ENCODE results near the gene P2RX4. TPM values are rescaled to one million over a fixed set of nuclear protein-coding genes. Genes with fewer than 3 reads are reported as not detected.

P2RX4 gene
- total and polyA plus RNA-seq, 9 of the 15 experiments (the other 6 are each of a cell fraction or from before 2014, with no cell fraction given) = 6.6 to 21.5 (median 11.7) TPM

DNA sequence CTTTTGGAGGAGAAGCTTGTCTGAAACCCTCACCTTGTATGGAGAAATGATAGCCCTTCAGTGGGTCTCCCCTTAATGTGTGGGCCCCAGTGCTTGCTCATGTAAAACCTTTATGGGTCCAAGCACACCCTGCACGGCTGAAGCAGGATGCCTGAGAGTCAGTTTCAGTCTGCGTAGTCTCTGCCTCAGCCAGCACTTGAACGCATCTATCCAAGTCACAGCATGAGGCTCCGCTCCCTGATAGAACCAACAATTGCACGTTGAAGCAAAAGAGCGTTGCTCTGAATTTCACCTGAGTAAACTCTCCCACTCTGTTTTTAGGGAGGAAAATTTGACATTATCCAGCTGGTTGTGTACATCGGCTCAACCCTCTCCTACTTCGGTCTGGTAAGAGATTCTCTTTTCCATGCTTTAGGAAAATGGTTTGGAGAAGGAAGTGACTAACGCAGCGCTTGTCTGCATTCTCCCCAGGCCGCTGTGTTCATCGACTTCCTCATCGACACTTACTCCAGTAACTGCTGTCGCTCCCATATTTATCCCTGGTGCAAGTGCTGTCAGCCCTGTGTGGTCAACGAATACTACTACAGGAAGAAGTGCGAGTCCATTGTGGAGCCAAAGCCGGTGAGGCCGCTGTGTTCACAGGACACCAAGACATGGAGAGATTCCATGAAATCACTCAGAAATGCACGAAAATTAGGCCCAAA is 33.0 kb upstream of the P2RX4 start:
- TF ChIP-seq SMC3 (conservative IDR thresholded peaks at IDR 0.05; ENCODE audit: insufficient read depth, low read depth, low read length) (no peak), SIN3B (IDR thresholded peaks at IDR 0.05; ENCODE audit: low read depth) (no peak), CBX3 (IDR thresholded peaks at IDR 0.05; ENCODE audit: borderline replicate concordance in 1 of 2, low read length in 2 of 2) (no peak)
- TF ChIP-seq, protein P1, sequence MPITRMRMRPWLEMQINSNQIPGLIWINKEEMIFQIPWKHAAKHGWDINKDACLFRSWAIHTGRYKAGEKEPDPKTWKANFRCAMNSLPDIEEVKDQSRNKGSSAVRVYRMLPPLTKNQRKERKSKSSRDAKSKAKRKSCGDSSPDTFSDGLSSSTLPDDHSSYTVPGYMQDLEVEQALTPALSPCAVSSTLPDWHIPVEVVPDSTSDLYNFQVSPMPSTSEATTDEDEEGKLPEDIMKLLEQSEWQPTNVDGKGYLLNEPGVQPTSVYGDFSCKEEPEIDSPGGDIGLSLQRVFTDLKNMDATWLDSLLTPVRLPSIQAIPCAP (CRISPR knock-in tag; IDR thresholded peaks at IDR 0.05; ENCODE audit: borderline replicate concordance) = no peak
- H2AFZ ChIP-seq (ENCODE audit: low read depth, low read length) = no peak overlapping the region
- ATAC-seq (no peak), DNase-seq (ENCODE audit: extremely low read depth in 1 of 4, low spot score in 3 of 4) (no peak), FAIRE-seq (no peak)
- no peaks in the 10 kb centered on the region for H3K36me3 ChIP-seq (ENCODE audit: control insufficient read depth, insufficient read depth, low read length)
- H3K4me1 ChIP-seq (replicated peaks in 1 of 2; ENCODE audit: control insufficient read depth in 2 of 2, insufficient read depth in 2 of 2, low read length in 2 of 2) = peaks cover 15 to 21% of the 10 kb centered on the region in 2 experiments
- WGBS (ENCODE audit: insufficient coverage, low coverage, missing lambda C conversion rate) = 85% methylated on average over 18 of the region's 19 CpGs
- in situ Hi-C loops (cut with MboI) = no loop called here
- H3K27me3 ChIP-seq (ENCODE audit: control insufficient read depth in 2 of 2, insufficient read depth in 2 of 2, low read length in 2 of 2) = no peaks in the 10 kb centered on the region
- no peak overlapping the region for H3K4me3 ChIP-seq
- H3K4me2 ChIP-seq (ENCODE audit: insufficient read depth, low read length) = no peak overlapping the region
- POLR2A ChIA-PET = interaction anchor here (1.2 kb wide), 1 partner anchor 10 kb away, joined by 3 read pairs; no protein-coding TSS in a partner anchor
- H3K9me1 ChIP-seq (ENCODE audit: control insufficient read depth, insufficient read depth, low read length) = no peaks in the 10 kb centered on the region
- intact Hi-C loops (cut with micrococcal nuclease) = no loop called here
- H3K9me3 ChIP-seq (replicated peaks; ENCODE audit: control insufficient read depth, insufficient read depth, low read depth, low read length) = no peaks in the 10 kb centered on the region
- CTCF ChIA-PET (ENCODE audit: low intra/inter-chr PET ratio) = no interaction called here
- no peak overlapping the region for H3K27ac ChIP-seq (ENCODE audit: extremely low read depth, low read depth, low read length)
- no peak overlapping the region for H3K9ac ChIP-seq (ENCODE audit: insufficient read depth in 1 of 2, low read depth in 2 of 2, low read length in 2 of 2)
- H4K20me1 ChIP-seq (replicated peaks; ENCODE audit: control insufficient read depth, insufficient read depth, low read length) = no peaks in the 10 kb centered on the region
- H3K79me2 ChIP-seq (ENCODE audit: control insufficient read depth, insufficient read depth, low read length) = no peaks in the 10 kb centered on the region
- BruUV-seq (replicated peaks) = no TSS peak
